PC-9 (cell line): ENCODE results near the gene ZNF24. TPM values are rescaled to one million over a fixed set of nuclear protein-coding genes. Genes with fewer than 3 reads are reported as not detected.
A peak's percentile ranks its signal among the peaks of the same experiment; 100 is the strongest.

Source experiments
- BruUV-seq: library from RNA; stranded (reverse); fragments of 400-500 nt; replicated peaks from 2 replicates; lab custom pipeline; 2021; lab: Mats Ljungman, UMichigan
- CTCF ChIA-PET: fragments of 300-600 bp; sonication (Branson Sonifier 250); formaldehyde crosslinking; loops from one replicate; lab custom pipeline; 2022; ENCODE audit warnings: antibody characterized with exemption; lab: Charles Lee
- POLR2A ChIA-PET: fragments of 300-600 bp; sonication (Branson Sonifier 250); formaldehyde crosslinking; loops from one replicate; lab custom pipeline; 2022; ENCODE audit warnings: antibody characterized with exemption; ENCODE audit not compliant: unreplicated experiment; lab: Charles Lee
- DNase-seq, 2 experiments: peaks; one replicate each; pipeline versions ENCODE4 v3.0.0 to v3.0.0-alpha.2; 2015 to 2022; ENCODE audit warnings: mixed read lengths in 1 of 2
- H2AFZ ChIP-seq: fragments of 200-600 bp; sonication (generic); 2 replicates; pipeline ENCODE4 v1.8.1; 2017; ENCODE audit warnings: antibody characterized with exemption
- H3F3A ChIP-seq: fragments of 200-600 bp; sonication (generic); 2 replicates; pipeline ENCODE4 v1.8.1; 2017; ENCODE audit warnings: antibody characterized with exemption, mild to moderate bottlenecking, low read depth; ENCODE audit not compliant: insufficient read depth
- H3K27ac ChIP-seq: fragments of 200-600 bp; sonication (generic); 2 replicates; pipeline ENCODE4 v1.6.1; 2016; ENCODE audit warnings: mixed run types
- H3K27me3 ChIP-seq: fragments of 200-600 bp; sonication (generic); 2 replicates; pipeline ENCODE4 v1.6.1; 2016; ENCODE audit warnings: low read depth, mixed run types; ENCODE audit not compliant: insufficient read depth
- H3K36me3 ChIP-seq: fragments of 200-600 bp; sonication (generic); 2 replicates; pipeline ENCODE4 v1.6.1; 2016; ENCODE audit warnings: low read depth, mixed run types
- H3K4me1 ChIP-seq: fragments of 200-600 bp; sonication (generic); replicated peaks from 2 replicates; pipeline ENCODE4 v1.6.1; 2016; ENCODE audit warnings: mixed run types; ENCODE audit not compliant: insufficient read depth
- H3K4me2 ChIP-seq: fragments of 200-600 bp; sonication (generic); 2 replicates; pipeline ENCODE4 v1.6.1; 2017; ENCODE audit warnings: mixed run types
- H3K4me3 ChIP-seq: fragments of 200-600 bp; sonication (generic); 2 replicates; pipeline ENCODE4 v1.6.1; 2016; ENCODE audit warnings: mixed run types
- H3K79me2 ChIP-seq: fragments of 200-600 bp; sonication (generic); 2 replicates; pipeline ENCODE4 v1.6.1; 2017; ENCODE audit warnings: low read depth, mixed run types
- H3K9me2 ChIP-seq: fragments of 200-600 bp; sonication (generic); 2 replicates; pipeline ENCODE4 v1.8.1; 2017; ENCODE audit warnings: mild to moderate bottlenecking; ENCODE audit not compliant: insufficient read depth
- H3K9me3 ChIP-seq: fragments of 200-600 bp; sonication (generic); 2 replicates; pipeline ENCODE4 v1.8.1; 2016; ENCODE audit warnings: low read depth; ENCODE audit not compliant: insufficient read depth
- H4K20me1 ChIP-seq: fragments of 200-600 bp; sonication (generic); 2 replicates; pipeline ENCODE4 v1.8.1; 2017; ENCODE audit not compliant: insufficient read depth
- CTCF ChIP-seq: fragments of 200-600 bp; sonication (generic); conservative IDR thresholded peaks from 2 replicates; pipeline ENCODE4 v1.6.1; 2017; ENCODE audit warnings: mixed run types, antibody characterized with exemption, mild to moderate bottlenecking, moderate library complexity
- EZH2 ChIP-seq: fragments of 200-600 bp; sonication (generic); IDR thresholded peaks from 2 replicates; pipeline ENCODE4 v1.8.0; 2017; ENCODE audit warnings: antibody characterized with exemption, low read depth
- intact Hi-C: fragments of 100-400 bp; cut with micrococcal nuclease; formaldehyde crosslinking; loops from one replicate; pipeline ENCODE4 v1.10.0; 2022; ENCODE audit not compliant: unreplicated experiment
- total RNA-seq: library from RNA; stranded (reverse); gene quantifications from 2 replicates; pipeline ENCODE4 v1.2.3, GENCODE V29; 2021

Gene ZNF24
- total RNA-seq, 1 experiment from 2014 or later, result 33.9 TPM

- no peaks in the 10 kb centered on the region for H3K4me1 ChIP-seq
- no peaks in the 10 kb centered on the region for H3F3A ChIP-seq
- no peaks in the 10 kb centered on the region for H3K27me3 ChIP-seq
- intact Hi-C loops, result no loop called here
- H3K36me3 ChIP-seq, result no peaks in the 10 kb centered on the region
- no peak overlapping the region for H2AFZ ChIP-seq
- no peak overlapping the region for H3K4me3 ChIP-seq
- ChIA-PET CTCF (no interaction called here), POLR2A (no interaction called here)
- no peak overlapping the region for H3K4me2 ChIP-seq
- DNase-seq, result no peak
- no peaks in the 10 kb centered on the region for H4K20me1 ChIP-seq
- no peaks in the 10 kb centered on the region for H3K79me2 ChIP-seq
- no peaks in the 10 kb centered on the region for H3K9me2 ChIP-seq
- H3K9me3 ChIP-seq, result no peaks in the 10 kb centered on the region
- TF ChIP-seq EZH2 (no peak), CTCF (no peak)
- no TSS peak for BruUV-seq
- H3K27ac ChIP-seq, result no peak overlapping the region
Observed at GRCh38 chr18:35361570-35362321, 17.5 kb upstream of the ZNF24 start.

- no peaks in the 10 kb centered on the region for H3K4me1 ChIP-seq
- intact Hi-C loops, result no loop called here
- ChIA-PET POLR2A (no interaction called here), CTCF (interaction anchor here (0.6 kb wide), 1 partner anchor 617 kb away, joined by 4 read pairs; no protein-coding TSS in a partner anchor)
- no peak overlapping the region for H3K4me2 ChIP-seq
- no TSS peak for BruUV-seq
- no peaks in the 10 kb centered on the region for H4K20me1 ChIP-seq
- H3K36me3 ChIP-seq, result no peaks in the 10 kb centered on the region
- peak in 1 of 2 experiments; percentile 27 for DNase-seq
- H3K27me3 ChIP-seq, result no peaks in the 10 kb centered on the region
- peak; percentile 48 for TF ChIP-seq CTCF
- no peak for TF ChIP-seq EZH2
- no peak overlapping the region for H2AFZ ChIP-seq
- H3K27ac ChIP-seq, result no peak overlapping the region
- H3K79me2 ChIP-seq, result no peaks in the 10 kb centered on the region
- H3F3A ChIP-seq, result no peaks in the 10 kb centered on the region
- H3K9me3 ChIP-seq, result no peaks in the 10 kb centered on the region; the same call in none of the 2 replicates
- H3K4me3 ChIP-seq, result no peak overlapping the region
- H3K9me2 ChIP-seq, result no peaks in the 10 kb centered on the region
Observed at GRCh38 chr18:35355140-35355618, 11.0 kb upstream of the ZNF24 start.

GRCh38 chr18:35352778-35353177 is 8.6 kb upstream of the ZNF24 start:
- no TSS peak for BruUV-seq
- Histone ChIP-seq H3K9me2 (no peaks in the 10 kb centered on the region), H4K20me1 (no peaks in the 10 kb centered on the region), H3K4me3 (no peak overlapping the region), H2AFZ (no peak overlapping the region), H3K27ac (no peak overlapping the region), H3K9me3 (no peaks in the 10 kb centered on the region; the same call in none of the 2 replicates), H3K27me3 (no peaks in the 10 kb centered on the region), H3K36me3 (no peaks in the 10 kb centered on the region), H3K4me1 (no peaks in the 10 kb centered on the region), H3F3A (no peaks in the 10 kb centered on the region), H3K4me2 (no peak overlapping the region), H3K79me2 (no peaks in the 10 kb centered on the region)
- intact Hi-C loops, result no loop called here
- TF ChIP-seq CTCF, result no peak
- TF ChIP-seq EZH2, result no peak
- CTCF ChIA-PET, result no interaction called here
- no peak for DNase-seq
- POLR2A ChIA-PET, result no interaction called here
